Breast epithelium (tissue), 4 donors: ENCODE measurements around the gene ASB2. TPM values are rescaled to one million over a fixed set of nuclear protein-coding genes. Genes with fewer than 3 reads are reported as not detected.

Experiments used
- DNase-seq, 2 donors: peaks; one replicate each; pipeline ENCODE4 v3.0.0-alpha.2; 2019; ENCODE audit warnings: low spot score in 2 of 2
- H3K27ac ChIP-seq, 2 donors: fragments of 200-600 bp; sonication (generic) in 1 of 2; one replicate each; pipeline ENCODE4 v1.5.1; 2016 to 2019; ENCODE audit warnings: mild to moderate bottlenecking in 1 of 2
- H3K27me3 ChIP-seq, 2 donors: fragments of 200-600 bp; sonication (generic) in 1 of 2; one replicate each; pipeline versions ENCODE4 v1.5.1 to v1.6.0; 2017 to 2019; ENCODE audit warnings: control low read depth in 1 of 2, mild to moderate bottlenecking in 1 of 2
- H3K36me3 ChIP-seq: fragments of 200-600 bp; one replicate; pipeline ENCODE4 v1.5.1; 2019
- H3K4me1 ChIP-seq, 2 donors: fragments of 200-600 bp; sonication (generic); one replicate each; pipeline ENCODE4 v1.5.1; 2016 to 2019; ENCODE audit warnings: control low read depth in 1 of 2
- H3K4me3 ChIP-seq, 3 donors: fragments of 200-600 bp; sonication (generic); 1 replicate in 2 of 3; 2 replicates in 1 of 3; pipeline ENCODE4 v1.5.1; 2016 to 2019; ENCODE audit warnings: mild to moderate bottlenecking in 3 of 3, moderate library complexity in 2 of 3
- H3K9me3 ChIP-seq, 2 donors: fragments of 200-600 bp; sonication (generic) in 1 of 2; one replicate each; pipeline ENCODE4 v1.5.1; 2016 to 2019; ENCODE audit warnings: control low read depth in 1 of 2
- CTCF ChIP-seq, 3 donors: fragments of 450-650 bp; IDR thresholded peaks; one replicate each; pipeline ENCODE4 v1.5.1; 2016 to 2017; ENCODE audit warnings: antibody characterized with exemption in 3 of 3, mild to moderate bottlenecking in 3 of 3, moderate library complexity in 3 of 3
- POLR2A ChIP-seq: fragments of 450-650 bp; IDR thresholded peaks from one replicate; pipeline ENCODE4 v1.6.1; 2016; ENCODE audit warnings: antibody characterized with exemption, mild to moderate bottlenecking, moderate library complexity
- POLR2AphosphoS5 ChIP-seq, 3 donors: sonication (generic); formaldehyde crosslinking; IDR thresholded peaks; one replicate each; pipeline ENCODE4 v1.6.1; 2017; ENCODE audit warnings: antibody characterized with exemption in 3 of 3
- intact Hi-C: fragments of 100-400 bp; cut with DNase I; formaldehyde crosslinking; loops from one replicate; pipeline ENCODE4 v1.15.1; 2023; ENCODE audit warnings: low total_unique reads
- total RNA-seq, 3 donors: library from RNA; depleted of rRNA; stranded (reverse); fragments of >200 nt; gene quantifications; one replicate each; pipeline ENCODE4 v1.1.0, GENCODE V29; 2016

ASB2 gene
- total RNA-seq, 3 donors from 2014 or later = 1.3 to 2.0 TPM; not detected in 1

GRCh38 chr14:93997916-93998870, 21.8 kb upstream of the ASB2 start:
- DNase-seq = no peak
- no peaks in the 10 kb centered on the region for H3K36me3 ChIP-seq
- intact Hi-C loops = no loop called here

GRCh38 chr14:93997082-93997481, 20.7 kb upstream of the ASB2 start, which contains the start of gene CCDC197:
Gene CCDC197 (plus strand): TSS chr14:93997301. CDS start chr14:93998132, 831 bp downstream.
- Histone ChIP-seq H3K9me3 (no peaks in the 10 kb centered on the region), H3K4me3 (no peak within 1 kb of the TSS), H3K36me3 (no peaks in the 10 kb centered on the region), H3K4me1 (no peaks in the 10 kb centered on the region), H3K27me3 (peaks cover 0 to 10% of the 10 kb centered on the region in 2 donors), H3K27ac (no peak within 1 kb of the TSS)
- intact Hi-C loops = no loop called here
- no peak for TF ChIP-seq POLR2AphosphoS5 (IDR thresholded peaks at IDR 0.05)
- TF ChIP-seq POLR2A = no peak
- no peak for TF ChIP-seq CTCF (IDR thresholded peaks at IDR 0.05)
- DNase-seq = no peak

More at GRCh38 chr14:93997916-93998870, 21.8 kb upstream of the ASB2 start:
- H3K27ac ChIP-seq = no peak overlapping the region
- H3K27me3 ChIP-seq = peaks cover 0 to 10% of the 10 kb centered on the region in 2 donors
- H3K4me3 ChIP-seq = no peak overlapping the region
- no peaks in the 10 kb centered on the region for H3K4me1 ChIP-seq
- TF ChIP-seq CTCF (IDR thresholded peaks at IDR 0.05) = no peak
- TF ChIP-seq POLR2AphosphoS5 (IDR thresholded peaks at IDR 0.05) = no peak
- TF ChIP-seq POLR2A = no peak
- H3K9me3 ChIP-seq = no peaks in the 10 kb centered on the region

- Histone ChIP-seq H3K4me3 (no peak overlapping the region), H3K9me3 (no peaks in the 10 kb centered on the region), H3K27me3 (peaks cover 0 to 7% of the 10 kb centered on the region in 2 donors), H3K36me3 (no peaks in the 10 kb centered on the region), H3K27ac (no peak overlapping the region), H3K4me1 (no peaks in the 10 kb centered on the region)
- no peak for DNase-seq
- TF ChIP-seq POLR2AphosphoS5 (IDR thresholded peaks at IDR 0.05) (no peak), CTCF (IDR thresholded peaks at IDR 0.05) (no peak), POLR2A (no peak)
- intact Hi-C loops = no loop called here
These were observed 19.8 kb upstream of the ASB2 start for GRCh38 chr14:93996130-93996695.

- TF ChIP-seq POLR2A (no peak), POLR2AphosphoS5 (IDR thresholded peaks at IDR 0.05) (no peak), CTCF (IDR thresholded peaks at IDR 0.05) (no peak)
- Histone ChIP-seq H3K27me3 (peaks cover 0 to 5% of the 10 kb centered on the region in 2 donors), H3K4me1 (no peaks in the 10 kb centered on the region), H3K27ac (peak overlapping the region in 1 of 2 donors; percentile 58), H3K4me3 (no peak overlapping the region), H3K9me3 (no peaks in the 10 kb centered on the region), H3K36me3 (no peaks in the 10 kb centered on the region)
- intact Hi-C loops = no loop called here
- DNase-seq = peak in 1 of 2 donors; percentile 34
These were observed 18.7 kb upstream of the ASB2 start for GRCh38 chr14:93994919-93995682.
